Lower lobe of right lung (tissue), 2 donors: ENCODE data around the gene DCUN1D2. TPM values are rescaled to one million over a fixed set of nuclear protein-coding genes. Genes with fewer than 3 reads are reported as not detected.

Experiments
- ATAC-seq, 2 donors: fragments of 200-7000 bp; cut with Tn5 transposase; one replicate each; pipeline ENCODE4 v1.9.1; 2020 to 2022; ENCODE audit warnings: mild to moderate bottlenecking in 2 of 2, moderate library complexity in 2 of 2
- DNase-seq: peaks from one replicate; pipeline ENCODE4 v3.0.0-alpha.2; 2020
- H3K27ac ChIP-seq: fragments of 200-600 bp; one replicate; pipeline ENCODE4 v1.8.0; 2022
- H3K27me3 ChIP-seq: fragments of 200-600 bp; one replicate; pipeline ENCODE4 v1.8.0; 2022; ENCODE audit warnings: low read depth
- H3K36me3 ChIP-seq: fragments of 200-600 bp; one replicate; pipeline ENCODE4 v1.8.0; 2022; ENCODE audit warnings: mild to moderate bottlenecking
- H3K4me1 ChIP-seq: fragments of 200-600 bp; one replicate; pipeline ENCODE4 v1.8.0; 2022
- H3K4me3 ChIP-seq: fragments of 200-600 bp; one replicate; pipeline ENCODE4 v1.8.0; 2022; ENCODE audit warnings: mild to moderate bottlenecking
- H3K9me3 ChIP-seq: fragments of 200-600 bp; one replicate; pipeline ENCODE4 v1.8.0; 2022
- intact Hi-C: fragments of 100-400 bp; cut with DNase I; formaldehyde crosslinking; loops from one replicate; pipeline ENCODE4 v1.11.0; 2022
- total RNA-seq: library from RNA; stranded (reverse); fragmentation: NEBNext Ultra II Directional; extraction: Animal tissue kit (Norgen Biotek cat#: 25700); gene quantifications from one replicate; pipeline ENCODE4 v1.2.1, GENCODE V29; 2021
- TF ChIP-seq, protein P1 (sequence below): fragments of 200-600 bp; IDR thresholded peaks from one replicate; pipeline ENCODE4 v1.8.0; 2022; ENCODE audit warnings: antibody characterized with exemption, mild to moderate bottlenecking
- donor health status: DM: no; HTN: yes; CAD: no; lungs with severe emphysema.

Gene DCUN1D2
- total RNA-seq, 1 donor from 2014 or later: 16.8 TPM

- Histone ChIP-seq H3K27me3 (no peaks in the 10 kb centered on the region), H3K4me1 (no peaks in the 10 kb centered on the region), H3K4me3 (no peak overlapping the region), H3K36me3 (no peaks in the 10 kb centered on the region), H3K27ac (no peak overlapping the region), H3K9me3 (no peaks in the 10 kb centered on the region)
- no peak for DNase-seq
- ATAC-seq: no peak
- TF ChIP-seq, protein P1, sequence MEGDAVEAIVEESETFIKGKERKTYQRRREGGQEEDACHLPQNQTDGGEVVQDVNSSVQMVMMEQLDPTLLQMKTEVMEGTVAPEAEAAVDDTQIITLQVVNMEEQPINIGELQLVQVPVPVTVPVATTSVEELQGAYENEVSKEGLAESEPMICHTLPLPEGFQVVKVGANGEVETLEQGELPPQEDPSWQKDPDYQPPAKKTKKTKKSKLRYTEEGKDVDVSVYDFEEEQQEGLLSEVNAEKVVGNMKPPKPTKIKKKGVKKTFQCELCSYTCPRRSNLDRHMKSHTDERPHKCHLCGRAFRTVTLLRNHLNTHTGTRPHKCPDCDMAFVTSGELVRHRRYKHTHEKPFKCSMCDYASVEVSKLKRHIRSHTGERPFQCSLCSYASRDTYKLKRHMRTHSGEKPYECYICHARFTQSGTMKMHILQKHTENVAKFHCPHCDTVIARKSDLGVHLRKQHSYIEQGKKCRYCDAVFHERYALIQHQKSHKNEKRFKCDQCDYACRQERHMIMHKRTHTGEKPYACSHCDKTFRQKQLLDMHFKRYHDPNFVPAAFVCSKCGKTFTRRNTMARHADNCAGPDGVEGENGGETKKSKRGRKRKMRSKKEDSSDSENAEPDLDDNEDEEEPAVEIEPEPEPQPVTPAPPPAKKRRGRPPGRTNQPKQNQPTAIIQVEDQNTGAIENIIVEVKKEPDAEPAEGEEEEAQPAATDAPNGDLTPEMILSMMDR: no peak
- intact Hi-C loops: no loop called here
Observed at GRCh38 chr13:113432506-113433270, 57.8 kb downstream of the DCUN1D2 start.

- Histone ChIP-seq H3K4me3 (no peak overlapping the region), H3K27ac (no peak overlapping the region), H3K36me3 (no peaks in the 10 kb centered on the region), H3K9me3 (no peaks in the 10 kb centered on the region), H3K4me1 (no peaks in the 10 kb centered on the region), H3K27me3 (no peaks in the 10 kb centered on the region)
- intact Hi-C loops: no loop called here
- DNase-seq: no peak
- ATAC-seq: no peak
- TF ChIP-seq, protein P1: no peak
Observed at GRCh38 chr13:113431171-113431570, 59.3 kb downstream of the DCUN1D2 start.

DNA sequence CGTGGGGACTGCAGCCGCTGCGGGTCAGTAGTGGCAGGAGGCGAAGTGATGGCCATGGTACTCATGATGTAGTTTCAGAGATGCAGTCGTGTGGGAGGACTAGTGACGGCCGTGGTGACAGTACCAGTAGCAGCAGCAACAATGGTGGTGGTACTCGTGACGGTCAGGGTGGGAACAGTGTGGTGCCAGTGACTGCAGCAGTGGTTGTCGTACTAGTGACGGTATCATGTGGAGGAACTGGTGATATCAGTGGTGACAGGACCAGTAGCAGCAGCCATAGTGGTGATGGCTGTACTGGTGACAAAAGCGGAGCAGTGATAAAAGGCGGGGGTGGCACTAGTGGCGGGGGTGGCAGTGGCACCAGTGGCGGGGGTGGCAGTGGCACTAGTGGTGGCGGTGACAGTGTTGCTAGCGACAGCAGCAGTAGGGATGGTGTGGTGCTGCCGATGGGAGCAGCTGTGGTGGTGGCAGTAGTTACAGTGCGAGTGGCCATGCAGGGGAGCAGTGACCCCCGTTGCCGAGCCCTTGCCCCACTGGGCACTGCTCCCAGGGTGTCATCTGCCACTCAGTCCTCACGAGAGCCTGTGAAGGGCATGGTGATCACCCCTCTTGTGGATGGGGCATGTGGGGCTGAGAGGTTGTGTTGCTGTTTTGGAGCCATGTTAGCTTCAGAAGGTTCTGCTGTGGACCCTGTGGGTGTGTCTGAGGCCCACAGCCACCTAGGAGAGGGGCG lies 60.0 kb downstream of the DCUN1D2 start:
- Histone ChIP-seq H3K36me3 (no peaks in the 10 kb centered on the region), H3K27ac (no peak overlapping the region), H3K4me3 (no peak overlapping the region), H3K9me3 (no peaks in the 10 kb centered on the region), H3K27me3 (no peaks in the 10 kb centered on the region), H3K4me1 (no peaks in the 10 kb centered on the region)
- DNase-seq (no peak), ATAC-seq (peak in 1 of 2 donors; percentile 26)
- intact Hi-C loops: no loop called here
- TF ChIP-seq, protein P1: no peak

- DNase-seq (no peak), ATAC-seq (no peak)
- no peaks in the 10 kb centered on the region for H3K36me3 ChIP-seq
- H3K4me1 ChIP-seq: no peaks in the 10 kb centered on the region
- H3K27ac ChIP-seq: no peak overlapping the region
- no peak overlapping the region for H3K4me3 ChIP-seq
- TF ChIP-seq, protein P1: no peak
- intact Hi-C loops: no loop called here
- no peaks in the 10 kb centered on the region for H3K9me3 ChIP-seq
- no peaks in the 10 kb centered on the region for H3K27me3 ChIP-seq
Observed at GRCh38 chr13:113429608-113429985, 60.9 kb downstream of the DCUN1D2 start.

GRCh38 chr13:113428871-113429607 lies 61.5 kb downstream of the DCUN1D2 start:
- H3K4me1 ChIP-seq: no peaks in the 10 kb centered on the region
- H3K9me3 ChIP-seq: no peaks in the 10 kb centered on the region
- no peaks in the 10 kb centered on the region for H3K36me3 ChIP-seq
- DNase-seq (no peak), ATAC-seq (no peak)
- no peaks in the 10 kb centered on the region for H3K27me3 ChIP-seq
- H3K27ac ChIP-seq: no peak overlapping the region
- TF ChIP-seq, protein P1: no peak
- intact Hi-C loops: no loop called here
- H3K4me3 ChIP-seq: no peak overlapping the region
